Measurements from ENCODE around the gene STYX. TPM values are rescaled to one million over a fixed set of nuclear protein-coding genes. Genes with fewer than 3 reads are reported as not detected.

STYX gene
- total and polyA plus RNA-seq, 2 of the 8 experiments (the other 6 are each of a cell fraction or from before 2014, with no cell fraction given), result 8.3 to 29.0 TPM

DNA sequence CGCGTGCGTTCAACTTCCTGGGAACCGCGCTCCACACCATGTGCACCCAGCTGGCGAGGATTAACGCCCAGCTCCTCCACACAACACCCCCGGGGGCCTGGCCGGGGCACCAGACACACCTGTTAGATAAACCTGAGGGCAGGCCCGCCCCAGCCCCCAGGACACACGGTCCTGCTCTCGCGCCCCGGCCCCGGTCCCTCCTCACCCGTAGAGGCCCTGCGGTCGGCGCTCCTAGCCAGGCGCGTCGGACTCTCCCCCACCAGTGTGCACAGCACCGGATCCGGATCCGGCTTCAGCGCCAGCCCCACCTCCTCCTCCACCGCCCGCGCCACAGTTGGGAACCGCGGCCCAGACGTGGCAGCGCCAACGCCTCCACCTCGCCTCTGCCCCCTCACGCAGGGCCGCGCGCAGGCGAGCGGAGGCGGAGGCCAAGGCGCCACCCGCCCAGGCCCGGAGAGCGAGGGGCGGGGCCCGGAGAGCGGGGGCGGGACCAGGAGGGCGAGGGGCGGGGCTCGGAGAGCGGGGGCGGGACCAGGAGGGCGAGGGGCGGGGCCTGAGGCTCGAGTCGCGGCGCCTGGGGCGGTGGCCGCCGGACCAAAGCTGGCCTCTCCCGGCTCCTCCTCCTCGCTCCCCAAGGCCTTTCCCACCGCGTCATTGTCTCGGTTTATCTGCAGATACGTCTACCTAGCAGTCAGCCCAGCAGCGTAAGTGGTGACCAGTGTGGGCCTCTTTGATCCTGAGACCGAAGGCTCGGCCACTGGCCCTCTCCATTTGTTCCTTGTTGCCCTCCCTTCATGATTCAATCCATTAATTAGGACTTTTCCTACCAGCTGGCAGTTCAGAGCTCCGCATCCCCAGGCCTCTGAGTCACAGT lies 61.5 kb downstream of the STYX start, which contains the start of gene GNPNAT1 (continued):
- TF ChIP-seq, protein P1, sequence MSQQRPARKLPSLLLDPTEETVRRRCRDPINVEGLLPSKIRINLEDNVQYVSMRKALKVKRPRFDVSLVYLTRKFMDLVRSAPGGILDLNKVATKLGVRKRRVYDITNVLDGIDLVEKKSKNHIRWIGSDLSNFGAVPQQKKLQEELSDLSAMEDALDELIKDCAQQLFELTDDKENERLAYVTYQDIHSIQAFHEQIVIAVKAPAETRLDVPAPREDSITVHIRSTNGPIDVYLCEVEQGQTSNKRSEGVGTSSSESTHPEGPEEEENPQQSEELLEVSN (IDR thresholded peaks at IDR 0.05), result peak; percentile 88
- TF ChIP-seq POU5F1 (IDR thresholded peaks at IDR 0.05; ENCODE audit: low read depth, low read length), result no peak
- TF ChIP-seq, protein P2, sequence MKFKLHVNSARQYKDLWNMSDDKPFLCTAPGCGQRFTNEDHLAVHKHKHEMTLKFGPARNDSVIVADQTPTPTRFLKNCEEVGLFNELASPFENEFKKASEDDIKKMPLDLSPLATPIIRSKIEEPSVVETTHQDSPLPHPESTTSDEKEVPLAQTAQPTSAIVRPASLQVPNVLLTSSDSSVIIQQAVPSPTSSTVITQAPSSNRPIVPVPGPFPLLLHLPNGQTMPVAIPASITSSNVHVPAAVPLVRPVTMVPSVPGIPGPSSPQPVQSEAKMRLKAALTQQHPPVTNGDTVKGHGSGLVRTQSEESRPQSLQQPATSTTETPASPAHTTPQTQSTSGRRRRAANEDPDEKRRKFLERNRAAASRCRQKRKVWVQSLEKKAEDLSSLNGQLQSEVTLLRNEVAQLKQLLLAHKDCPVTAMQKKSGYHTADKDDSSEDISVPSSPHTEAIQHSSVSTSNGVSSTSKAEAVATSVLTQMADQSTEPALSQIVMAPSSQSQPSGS (IDR thresholded peaks at IDR 0.05; ENCODE audit: low read length), result no peak

All from H1 (cell line).